ENCODE results near the gene VPS26C. TPM values are rescaled to one million over a fixed set of nuclear protein-coding genes. Genes with fewer than 3 reads are reported as not detected.

VPS26C gene
- total RNA-seq, 1 experiment from 2014 or later, result 42.1 TPM

DNA sequence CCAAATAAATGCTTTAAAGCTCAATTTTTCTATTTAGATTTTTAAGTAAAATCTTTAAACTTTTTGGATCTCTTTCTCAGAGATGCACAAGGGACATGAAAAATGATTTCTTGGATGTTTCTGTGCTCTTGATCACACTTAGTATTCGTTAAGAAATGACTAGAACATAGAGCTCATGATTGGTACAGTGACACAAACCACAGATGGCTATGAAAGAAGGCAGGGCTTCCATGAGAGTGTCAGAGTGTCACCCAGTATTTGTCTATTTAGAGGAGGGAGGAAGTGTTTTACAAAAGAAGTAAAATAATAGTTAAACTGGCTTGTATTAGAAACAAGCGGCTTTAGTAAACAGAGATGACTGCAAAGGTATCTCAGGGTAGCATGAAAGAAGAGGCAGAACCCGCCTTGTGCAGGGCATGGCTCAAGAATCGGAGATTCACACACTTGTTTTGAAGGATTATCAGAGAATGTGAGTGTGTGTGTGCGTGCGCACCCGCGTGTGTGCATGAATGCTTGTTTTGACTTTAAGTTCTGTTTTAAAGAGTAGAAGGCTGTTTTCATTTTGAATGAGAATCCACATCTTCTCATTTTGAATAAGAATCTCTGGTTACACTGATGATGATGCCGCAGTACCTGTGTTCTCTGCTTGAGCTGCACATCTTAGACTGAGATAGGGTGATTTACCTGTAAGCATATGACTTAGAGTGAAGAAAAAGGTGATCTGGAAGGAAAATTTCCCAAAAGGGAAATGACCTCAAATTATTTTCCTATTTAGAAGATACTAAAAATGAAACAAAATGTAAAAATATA, 82.1 kb downstream of the VPS26C start:
- intact Hi-C loops (cut with micrococcal nuclease), result no loop called here
- POLR2A ChIA-PET, result no interaction called here

More for the DNA sequence above, 82.1 kb downstream of the VPS26C start:
- DNase-seq (ENCODE audit: low read depth, low spot score), result no peak
- ChIA-PET CTCF (no interaction called here), RAD21 (ENCODE audit: low non-redundant PET in 1 of 2, low total read pairs in 2 of 2, uncharacterized antibody in 2 of 2, unreplicated experiment in 2 of 2) (no interaction called here)
- no peak for ATAC-seq
- peaks cover 19 to 50% of the 10 kb centered on the region in 2 experiments; a peak in 3 of 4 replicates for H3K36me3 ChIP-seq (ENCODE audit: control insufficient read depth in 1 of 2, insufficient read depth in 2 of 2, low read length in 2 of 2)
- no peaks in the 10 kb centered on the region for H4K20me1 ChIP-seq (ENCODE audit: insufficient read depth)
- H3K4me2 ChIP-seq (ENCODE audit: low read length), result no peak overlapping the region
- H3K4me1 ChIP-seq (ENCODE audit: control insufficient read depth in 1 of 2, insufficient read depth in 2 of 2, low read length in 2 of 2), result no peaks in the 10 kb centered on the region
- H2AFZ ChIP-seq (ENCODE audit: low read depth, low read length, poor library complexity, severe bottlenecking), result no peak overlapping the region
- H3K27me3 ChIP-seq (ENCODE audit: insufficient read depth, low read length), result no peaks in the 10 kb centered on the region
- H3K9ac ChIP-seq (ENCODE audit: low read length), result no peak overlapping the region
- BruUV-seq (replicated peaks), result no TSS peak
- H3K79me2 ChIP-seq (ENCODE audit: insufficient read depth, low read length), result 0 out of 2 replicates have a peak, but pooled peaks cover under 1% of the 10 kb centered on the region
- no peaks in the 10 kb centered on the region for H3K9me3 ChIP-seq (ENCODE audit: control insufficient read depth in 1 of 2, insufficient read depth in 1 of 2, low read depth in 1 of 2, low read length in 2 of 2)
- no peak overlapping the region for H3K27ac ChIP-seq (ENCODE audit: low read depth, low read length)
- no peak overlapping the region for H3K4me3 ChIP-seq (replicated peaks in 1 of 2; ENCODE audit: low read depth in 1 of 2, low read length in 2 of 2)
- TF ChIP-seq, protein P1, sequence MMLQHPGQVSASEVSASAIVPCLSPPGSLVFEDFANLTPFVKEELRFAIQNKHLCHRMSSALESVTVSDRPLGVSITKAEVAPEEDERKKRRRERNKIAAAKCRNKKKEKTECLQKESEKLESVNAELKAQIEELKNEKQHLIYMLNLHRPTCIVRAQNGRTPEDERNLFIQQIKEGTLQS (IDR thresholded peaks at IDR 0.05), result no peak
- TF ChIP-seq RAD21 (IDR thresholded peaks at IDR 0.05; ENCODE audit: low read depth), result no peak
- TF ChIP-seq REST (IDR thresholded peaks at IDR 0.05; ENCODE audit: low read depth), result no peak
- no peak for TF ChIP-seq CEBPB (IDR thresholded peaks at IDR 0.05; ENCODE audit: low read depth)
- TF ChIP-seq, protein P2, sequence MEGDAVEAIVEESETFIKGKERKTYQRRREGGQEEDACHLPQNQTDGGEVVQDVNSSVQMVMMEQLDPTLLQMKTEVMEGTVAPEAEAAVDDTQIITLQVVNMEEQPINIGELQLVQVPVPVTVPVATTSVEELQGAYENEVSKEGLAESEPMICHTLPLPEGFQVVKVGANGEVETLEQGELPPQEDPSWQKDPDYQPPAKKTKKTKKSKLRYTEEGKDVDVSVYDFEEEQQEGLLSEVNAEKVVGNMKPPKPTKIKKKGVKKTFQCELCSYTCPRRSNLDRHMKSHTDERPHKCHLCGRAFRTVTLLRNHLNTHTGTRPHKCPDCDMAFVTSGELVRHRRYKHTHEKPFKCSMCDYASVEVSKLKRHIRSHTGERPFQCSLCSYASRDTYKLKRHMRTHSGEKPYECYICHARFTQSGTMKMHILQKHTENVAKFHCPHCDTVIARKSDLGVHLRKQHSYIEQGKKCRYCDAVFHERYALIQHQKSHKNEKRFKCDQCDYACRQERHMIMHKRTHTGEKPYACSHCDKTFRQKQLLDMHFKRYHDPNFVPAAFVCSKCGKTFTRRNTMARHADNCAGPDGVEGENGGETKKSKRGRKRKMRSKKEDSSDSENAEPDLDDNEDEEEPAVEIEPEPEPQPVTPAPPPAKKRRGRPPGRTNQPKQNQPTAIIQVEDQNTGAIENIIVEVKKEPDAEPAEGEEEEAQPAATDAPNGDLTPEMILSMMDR (IDR thresholded peaks at IDR 0.05 in 2 of 3, conservative IDR thresholded peaks at IDR 0.05 in 1 of 3; ENCODE audit: borderline replicate concordance in 1 of 3, insufficient read depth in 1 of 3, low read depth in 2 of 3, low read length in 2 of 3), result no peak
- no peak for TF ChIP-seq EGR1 (IDR thresholded peaks at IDR 0.05; ENCODE audit: low read depth)
- no peak for TF ChIP-seq ZFX (IDR thresholded peaks at IDR 0.05)
- TF ChIP-seq ZNF274 (IDR thresholded peaks at IDR 0.05; ENCODE audit: low read depth, low read length), result no peak
- no peak for TF ChIP-seq SIN3A (IDR thresholded peaks at IDR 0.05; ENCODE audit: low read depth)
- TF ChIP-seq FOSL1 (IDR thresholded peaks at IDR 0.05; ENCODE audit: low read depth), result no peak
- TF ChIP-seq CBX3 (IDR thresholded peaks at IDR 0.05; ENCODE audit: low read depth), result no peak
- no peak for TF ChIP-seq SP1 (IDR thresholded peaks at IDR 0.05; ENCODE audit: low read depth)
- TF ChIP-seq MAX (IDR thresholded peaks at IDR 0.05), result no peak
- TF ChIP-seq POLR2A (IDR thresholded peaks at IDR 0.05; ENCODE audit: borderline replicate concordance, extremely low read depth, insufficient read depth, insufficient read length), result no peak
- TF ChIP-seq EZH2phosphoT487 (IDR thresholded peaks at IDR 0.05; ENCODE audit: borderline replicate concordance), result no peak
- H3K9me2 ChIP-seq (ENCODE audit: insufficient read depth), result no peaks in the 10 kb centered on the region
